Measurements from ENCODE around the gene GTF2F1. TPM values are rescaled to one million over a fixed set of nuclear protein-coding genes. Genes with fewer than 3 reads are reported as not detected.

The GTF2F1 gene
- total and polyA plus RNA-seq, 9 of the 15 experiments (the other 6 are each of a cell fraction or from before 2014, with no cell fraction given) = 4.7 to 75.4 (median 68.4) TPM

- in situ Hi-C loops (cut with MboI) = no loop called here
- H3K4me1 ChIP-seq (replicated peaks in 1 of 2; ENCODE audit: control insufficient read depth in 2 of 2, insufficient read depth in 2 of 2, low read length in 2 of 2) = peaks cover 0 to 4% of the 10 kb centered on the region in 2 experiments; a peak in 2 of 5 replicates
- TF ChIP-seq GABPA (tag; conservative IDR thresholded peaks at IDR 0.05; ENCODE audit: low read depth) (no peak), HDAC8 (tag; IDR thresholded peaks at IDR 0.05) (no peak), NCOA1 (IDR thresholded peaks at IDR 0.05; ENCODE audit: low read depth) (no peak), E2F3 (CRISPR knock-in tag; IDR thresholded peaks at IDR 0.05) (no peak), ZNF165 (CRISPR knock-in tag; IDR thresholded peaks at IDR 0.05; ENCODE audit: borderline replicate concordance) (no peak), ZNF589 (CRISPR knock-in tag; IDR thresholded peaks at IDR 0.05; ENCODE audit: low read depth) (no peak), ZNF511 (CRISPR knock-in tag; IDR thresholded peaks at IDR 0.05) (no peak), PRPF4 (IDR thresholded peaks at IDR 0.05; ENCODE audit: insufficient read depth, low read depth, low read length, poor library complexity, severe bottlenecking) (no peak), MITF (IDR thresholded peaks at IDR 0.05) (no peak)
- TF ChIP-seq, protein P1, sequence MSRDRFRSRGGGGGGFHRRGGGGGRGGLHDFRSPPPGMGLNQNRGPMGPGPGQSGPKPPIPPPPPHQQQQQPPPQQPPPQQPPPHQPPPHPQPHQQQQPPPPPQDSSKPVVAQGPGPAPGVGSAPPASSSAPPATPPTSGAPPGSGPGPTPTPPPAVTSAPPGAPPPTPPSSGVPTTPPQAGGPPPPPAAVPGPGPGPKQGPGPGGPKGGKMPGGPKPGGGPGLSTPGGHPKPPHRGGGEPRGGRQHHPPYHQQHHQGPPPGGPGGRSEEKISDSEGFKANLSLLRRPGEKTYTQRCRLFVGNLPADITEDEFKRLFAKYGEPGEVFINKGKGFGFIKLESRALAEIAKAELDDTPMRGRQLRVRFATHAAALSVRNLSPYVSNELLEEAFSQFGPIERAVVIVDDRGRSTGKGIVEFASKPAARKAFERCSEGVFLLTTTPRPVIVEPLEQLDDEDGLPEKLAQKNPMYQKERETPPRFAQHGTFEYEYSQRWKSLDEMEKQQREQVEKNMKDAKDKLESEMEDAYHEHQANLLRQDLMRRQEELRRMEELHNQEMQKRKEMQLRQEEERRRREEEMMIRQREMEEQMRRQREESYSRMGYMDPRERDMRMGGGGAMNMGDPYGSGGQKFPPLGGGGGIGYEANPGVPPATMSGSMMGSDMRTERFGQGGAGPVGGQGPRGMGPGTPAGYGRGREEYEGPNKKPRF (IDR thresholded peaks at IDR 0.05; ENCODE audit: low read depth, low read length) = no peak
- TF ChIP-seq, protein P2, sequence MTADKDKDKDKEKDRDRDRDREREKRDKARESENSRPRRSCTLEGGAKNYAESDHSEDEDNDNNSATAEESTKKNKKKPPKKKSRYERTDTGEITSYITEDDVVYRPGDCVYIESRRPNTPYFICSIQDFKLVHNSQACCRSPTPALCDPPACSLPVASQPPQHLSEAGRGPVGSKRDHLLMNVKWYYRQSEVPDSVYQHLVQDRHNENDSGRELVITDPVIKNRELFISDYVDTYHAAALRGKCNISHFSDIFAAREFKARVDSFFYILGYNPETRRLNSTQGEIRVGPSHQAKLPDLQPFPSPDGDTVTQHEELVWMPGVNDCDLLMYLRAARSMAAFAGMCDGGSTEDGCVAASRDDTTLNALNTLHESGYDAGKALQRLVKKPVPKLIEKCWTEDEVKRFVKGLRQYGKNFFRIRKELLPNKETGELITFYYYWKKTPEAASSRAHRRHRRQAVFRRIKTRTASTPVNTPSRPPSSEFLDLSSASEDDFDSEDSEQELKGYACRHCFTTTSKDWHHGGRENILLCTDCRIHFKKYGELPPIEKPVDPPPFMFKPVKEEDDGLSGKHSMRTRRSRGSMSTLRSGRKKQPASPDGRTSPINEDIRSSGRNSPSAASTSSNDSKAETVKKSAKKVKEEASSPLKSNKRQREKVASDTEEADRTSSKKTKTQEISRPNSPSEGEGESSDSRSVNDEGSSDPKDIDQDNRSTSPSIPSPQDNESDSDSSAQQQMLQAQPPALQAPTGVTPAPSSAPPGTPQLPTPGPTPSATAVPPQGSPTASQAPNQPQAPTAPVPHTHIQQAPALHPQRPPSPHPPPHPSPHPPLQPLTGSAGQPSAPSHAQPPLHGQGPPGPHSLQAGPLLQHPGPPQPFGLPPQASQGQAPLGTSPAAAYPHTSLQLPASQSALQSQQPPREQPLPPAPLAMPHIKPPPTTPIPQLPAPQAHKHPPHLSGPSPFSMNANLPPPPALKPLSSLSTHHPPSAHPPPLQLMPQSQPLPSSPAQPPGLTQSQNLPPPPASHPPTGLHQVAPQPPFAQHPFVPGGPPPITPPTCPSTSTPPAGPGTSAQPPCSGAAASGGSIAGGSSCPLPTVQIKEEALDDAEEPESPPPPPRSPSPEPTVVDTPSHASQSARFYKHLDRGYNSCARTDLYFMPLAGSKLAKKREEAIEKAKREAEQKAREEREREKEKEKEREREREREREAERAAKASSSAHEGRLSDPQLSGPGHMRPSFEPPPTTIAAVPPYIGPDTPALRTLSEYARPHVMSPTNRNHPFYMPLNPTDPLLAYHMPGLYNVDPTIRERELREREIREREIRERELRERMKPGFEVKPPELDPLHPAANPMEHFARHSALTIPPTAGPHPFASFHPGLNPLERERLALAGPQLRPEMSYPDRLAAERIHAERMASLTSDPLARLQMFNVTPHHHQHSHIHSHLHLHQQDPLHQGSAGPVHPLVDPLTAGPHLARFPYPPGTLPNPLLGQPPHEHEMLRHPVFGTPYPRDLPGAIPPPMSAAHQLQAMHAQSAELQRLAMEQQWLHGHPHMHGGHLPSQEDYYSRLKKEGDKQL (CRISPR knock-in tag; IDR thresholded peaks at IDR 0.05; ENCODE audit: borderline replicate concordance) = no peak
Measured at GRCh38 chr19:6352381-6353165, 40.4 kb downstream of the GTF2F1 start.

More at GRCh38 chr19:6352381-6353165, 40.4 kb downstream of the GTF2F1 start:
- Histone ChIP-seq H3K36me3 (ENCODE audit: control insufficient read depth, insufficient read depth, low read length) (no peaks in the 10 kb centered on the region), H3K9ac (ENCODE audit: insufficient read depth in 1 of 2, low read depth in 2 of 2, low read length in 2 of 2) (no peak overlapping the region), H3K4me2 (ENCODE audit: insufficient read depth, low read length) (no peak overlapping the region), H4K20me1 (replicated peaks; ENCODE audit: control insufficient read depth, insufficient read depth, low read length) (no peaks in the 10 kb centered on the region), H3K27ac (ENCODE audit: extremely low read depth, low read depth, low read length) (no peak overlapping the region), H2AFZ (ENCODE audit: low read depth, low read length) (no peak overlapping the region), H3K9me1 (ENCODE audit: control insufficient read depth, insufficient read depth, low read length) (no peaks in the 10 kb centered on the region), H3K79me2 (ENCODE audit: control insufficient read depth, insufficient read depth, low read length) (no peaks in the 10 kb centered on the region), H3K4me3 (no peak overlapping the region), H3K27me3 (ENCODE audit: control insufficient read depth in 2 of 2, insufficient read depth in 2 of 2, low read length in 2 of 2) (peaks cover 7 to 12% of the 10 kb centered on the region in 2 experiments), H3K9me3 (replicated peaks; ENCODE audit: control insufficient read depth, insufficient read depth, low read depth, low read length) (peaks cover 4% of the 10 kb centered on the region; the same call in 1 of the 2 replicates)
- 4% methylated on average over 2 of the region's 2 CpGs for WGBS (ENCODE audit: insufficient coverage, low coverage, missing lambda C conversion rate)
- DNase-seq (ENCODE audit: extremely low read depth in 1 of 4, low spot score in 3 of 4) = no peak
- no TSS peak for BruUV-seq (replicated peaks)
- intact Hi-C loops (cut with micrococcal nuclease) = no loop called here
- FAIRE-seq = peak; percentile 26
- ChIA-PET POLR2A (interaction anchor here (0.8 to 1.8 kb wide), 3 partner anchors 12 to 35 kb away, joined by 3 read pairs; no protein-coding TSS in a partner anchor), CTCF (ENCODE audit: low intra/inter-chr PET ratio) (no interaction called here)
- ATAC-seq = no peak

Measured in K562 (cell line).